ENCODE data around the gene C1QTNF4. TPM values are rescaled to one million over a fixed set of nuclear protein-coding genes. Genes with fewer than 3 reads are reported as not detected.
A peak's percentile ranks its signal among the peaks of the same experiment; 100 is the strongest.
"Not testable (repeated sequence)": the region's sequence is repeated elsewhere in the genome, so short reads cannot be mapped to it uniquely, and the experiment has no call there.

C1QTNF4 gene
- total RNA-seq = under 1 TPM in 3 of 4 donors, not detected in 1; 0.35 to 0.57 (median 0.41) TPM

DNA sequence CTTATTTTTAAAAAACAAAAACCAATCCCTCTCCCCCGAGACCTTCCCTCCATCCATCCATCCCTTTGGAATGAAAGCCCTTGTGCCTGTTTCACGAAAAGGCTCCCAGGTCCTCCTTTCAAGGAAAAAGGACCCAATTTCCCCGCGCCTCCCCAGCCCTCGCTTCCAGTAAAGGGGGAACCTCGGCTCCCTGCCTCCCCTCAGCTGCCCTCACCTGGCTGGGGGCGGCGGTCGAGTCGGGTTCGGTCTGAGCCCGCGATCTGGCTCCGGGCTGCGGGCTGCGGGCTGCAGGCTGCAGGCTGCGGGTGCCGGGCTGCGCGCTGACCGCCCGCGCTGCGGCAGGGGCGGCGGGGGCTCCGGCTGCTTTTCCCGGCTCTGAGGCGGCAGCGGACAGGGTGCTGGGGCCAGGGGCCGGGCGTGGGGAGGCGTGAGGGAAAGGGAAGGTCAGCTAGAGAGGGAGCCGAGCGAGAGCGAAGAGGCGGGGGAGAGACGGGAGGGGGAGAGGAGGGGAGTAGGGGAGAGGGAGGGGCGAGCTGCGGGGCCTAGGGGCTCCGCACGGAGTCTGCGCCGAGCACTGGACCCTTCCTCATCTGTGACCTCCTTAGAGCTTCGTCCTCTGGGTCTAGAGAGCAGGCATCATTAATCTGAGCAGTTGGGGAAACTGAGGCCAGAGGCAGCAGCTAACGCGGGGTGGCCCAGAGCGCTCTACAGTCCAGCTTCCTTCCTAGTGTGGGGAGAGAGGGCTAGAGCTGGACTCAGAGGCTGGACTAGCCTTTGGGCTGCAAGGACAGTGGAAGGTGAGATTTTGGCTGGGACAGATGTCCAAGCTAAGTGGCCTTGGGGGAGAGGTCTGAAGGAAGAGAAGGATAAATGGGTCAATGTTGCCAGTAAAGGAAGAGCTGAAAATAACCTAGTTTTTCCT lies at the start of gene C1QTNF4:
C1QTNF4 (minus strand) TSS at position 478 of the 922 bp plus-strand sequence. CDS start 3,601 bp downstream, outside the sequence.
- peaks cover 0 to 72% (median 8%) of the 10 kb centered on the region in 4 donors for H3K27me3 ChIP-seq
- TF ChIP-seq POLR2A (IDR thresholded peaks at IDR 0.05) = no peak
- TF ChIP-seq, protein P1, sequence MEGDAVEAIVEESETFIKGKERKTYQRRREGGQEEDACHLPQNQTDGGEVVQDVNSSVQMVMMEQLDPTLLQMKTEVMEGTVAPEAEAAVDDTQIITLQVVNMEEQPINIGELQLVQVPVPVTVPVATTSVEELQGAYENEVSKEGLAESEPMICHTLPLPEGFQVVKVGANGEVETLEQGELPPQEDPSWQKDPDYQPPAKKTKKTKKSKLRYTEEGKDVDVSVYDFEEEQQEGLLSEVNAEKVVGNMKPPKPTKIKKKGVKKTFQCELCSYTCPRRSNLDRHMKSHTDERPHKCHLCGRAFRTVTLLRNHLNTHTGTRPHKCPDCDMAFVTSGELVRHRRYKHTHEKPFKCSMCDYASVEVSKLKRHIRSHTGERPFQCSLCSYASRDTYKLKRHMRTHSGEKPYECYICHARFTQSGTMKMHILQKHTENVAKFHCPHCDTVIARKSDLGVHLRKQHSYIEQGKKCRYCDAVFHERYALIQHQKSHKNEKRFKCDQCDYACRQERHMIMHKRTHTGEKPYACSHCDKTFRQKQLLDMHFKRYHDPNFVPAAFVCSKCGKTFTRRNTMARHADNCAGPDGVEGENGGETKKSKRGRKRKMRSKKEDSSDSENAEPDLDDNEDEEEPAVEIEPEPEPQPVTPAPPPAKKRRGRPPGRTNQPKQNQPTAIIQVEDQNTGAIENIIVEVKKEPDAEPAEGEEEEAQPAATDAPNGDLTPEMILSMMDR (IDR thresholded peaks at IDR 0.05) = no peak
- H3K36me3 ChIP-seq = no peaks in the 10 kb centered on the region
- H3K9me3 ChIP-seq = peaks cover 0 to 4% (median 0%) of the 10 kb centered on the region in 3 donors
- peak within 1 kb of the TSS in 2 of 4 donors; percentile 35 to 57 for H3K4me3 ChIP-seq
- H3K4me1 ChIP-seq = peaks cover 6 to 29% (median 7%) of the 10 kb centered on the region in 3 donors
- intact Hi-C loops (cut with DNase I) = no loop called here
- no peak within 1 kb of the TSS for H3K27ac ChIP-seq
- 8 to 15% methylated on average over 15 to 19 of the region's 48 CpGs for WGBS, 2 donors
- DNase-seq = no peak

DNA sequence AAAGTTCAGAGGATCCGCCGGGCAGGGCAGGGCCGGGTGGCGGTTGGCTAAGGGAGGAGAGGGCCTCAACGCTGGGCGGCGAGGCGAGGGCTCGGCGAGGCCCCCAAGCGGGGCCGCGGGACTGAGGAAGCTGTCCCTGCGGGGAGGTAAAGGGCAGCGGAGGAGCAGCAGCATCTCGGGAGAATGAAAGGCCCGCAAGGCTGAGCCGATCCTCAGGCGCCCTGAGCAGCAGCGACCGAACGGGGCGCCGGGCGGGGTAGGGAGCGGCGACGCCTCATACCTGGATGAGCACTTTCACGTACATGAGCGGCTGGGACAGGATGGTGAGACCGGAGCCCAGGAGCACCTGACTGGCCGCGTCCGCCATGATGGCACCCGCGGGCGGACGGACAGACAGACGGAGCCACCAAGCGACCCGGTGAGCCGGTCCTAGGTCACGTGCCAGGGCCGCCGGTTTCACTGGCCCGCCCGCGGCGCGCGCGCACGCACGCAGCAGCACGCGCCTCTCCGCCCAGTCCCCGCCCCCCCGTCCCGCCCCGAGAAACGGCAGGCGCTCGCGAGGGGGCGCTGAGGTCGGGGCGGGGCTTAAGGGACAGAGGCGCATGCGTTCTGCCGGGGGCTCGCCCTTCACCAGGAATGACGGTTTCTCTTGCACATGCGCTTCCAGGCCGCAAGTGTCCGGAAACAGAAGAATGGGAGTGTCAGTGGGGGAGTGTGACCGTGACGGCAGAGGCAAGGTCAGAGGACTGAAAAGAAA lies 48.1 kb upstream of the C1QTNF4 start, which contains the start of gene MTCH2:
MTCH2 (minus strand) TSS at position 461 of the 757 bp plus-strand sequence; CDS start at position 367, 94 bp downstream.
- intact Hi-C loops (cut with DNase I) = no loop called here
- peak; percentile 72 for DNase-seq
- H3K27me3 ChIP-seq = no peaks in the 10 kb centered on the region
- WGBS, 2 donors = 0 to 3% methylated on average over 5 to 18 of the region's 78 CpGs
- TF ChIP-seq, protein P1 (IDR thresholded peaks at IDR 0.05) = peak; percentile 15 to 65 (median 37)
- TF ChIP-seq POLR2A (IDR thresholded peaks at IDR 0.05) = peak in 3 of 4 donors; percentile 64 to 85 (median 69)
- H3K27ac ChIP-seq = peak within 1 kb of the TSS; percentile 95 to 99 (median 95)
- H3K4me1 ChIP-seq = peaks cover 6 to 24% (median 16%) of the 10 kb centered on the region in 3 donors
- H3K9me3 ChIP-seq = no peaks in the 10 kb centered on the region
- H3K36me3 ChIP-seq = peaks cover 0 to 24% (median 2%) of the 10 kb centered on the region in 3 donors
- peak within 1 kb of the TSS; percentile 69 to 97 (median 80) for H3K4me3 ChIP-seq

DNA sequence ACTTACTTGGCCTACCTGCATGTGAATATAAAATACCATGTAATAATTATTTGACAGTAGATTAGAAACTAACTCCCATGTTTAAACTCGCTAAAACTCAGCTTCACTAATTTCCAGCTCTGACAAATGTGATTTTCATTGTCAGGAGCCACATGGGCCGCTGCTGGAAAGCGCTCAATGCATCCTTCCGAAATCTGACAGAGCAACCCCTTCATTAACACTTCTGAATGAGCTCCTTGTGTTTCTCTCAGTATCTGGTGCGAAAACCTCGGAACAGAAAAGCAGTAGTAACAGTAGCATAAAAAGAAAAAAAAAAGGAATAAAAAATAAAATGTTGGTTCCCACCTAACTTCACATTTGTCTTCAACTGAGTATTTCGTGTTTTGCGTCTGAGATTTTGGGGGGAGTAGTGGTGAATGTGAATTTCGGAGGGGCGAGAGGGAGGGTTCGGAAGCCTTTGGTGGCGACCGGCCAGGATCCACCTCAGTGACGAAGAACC lies 47.4 kb upstream of the C1QTNF4 start:
- no peak for DNase-seq
- peak overlapping the region; percentile 69 to 97 (median 80) for H3K4me3 ChIP-seq
- peak overlapping the region; percentile 95 to 99 (median 95) for H3K27ac ChIP-seq
- intact Hi-C loops (cut with DNase I) = no loop called here
- H3K9me3 ChIP-seq = no peaks in the 10 kb centered on the region
- TF ChIP-seq POLR2A (IDR thresholded peaks at IDR 0.05) = no peak
- TF ChIP-seq, protein P1 (IDR thresholded peaks at IDR 0.05) = no peak
- H3K27me3 ChIP-seq = no peaks in the 10 kb centered on the region
- WGBS, 2 donors = 7 to 8% methylated on average over 12 to 13 of the region's 14 CpGs
- H3K4me1 ChIP-seq = peaks cover 6 to 24% (median 16%) of the 10 kb centered on the region in 3 donors
- peaks cover 0 to 30% (median 5%) of the 10 kb centered on the region in 3 donors for H3K36me3 ChIP-seq

DNA sequence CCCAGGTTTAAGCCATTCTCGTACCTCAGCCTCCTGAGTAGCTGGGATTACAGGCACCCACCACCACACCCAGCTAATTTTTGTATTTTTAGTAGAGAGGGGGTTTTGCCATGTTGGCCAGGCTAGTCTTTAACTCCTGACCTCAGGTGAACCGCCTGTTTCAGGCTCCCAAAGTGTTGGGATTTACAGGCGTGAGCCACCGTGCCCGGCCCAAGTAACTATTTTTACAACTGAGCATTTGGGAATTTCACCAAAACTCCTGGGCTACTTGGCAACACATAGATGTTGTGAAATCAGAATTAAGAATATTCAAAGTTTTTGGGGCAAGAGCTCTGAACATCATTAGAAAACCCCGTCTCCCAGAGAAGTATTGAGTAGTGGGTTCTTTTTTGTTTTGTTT lies 46.3 kb upstream of the C1QTNF4 start:
- H3K27ac ChIP-seq; intact Hi-C loops (cut with DNase I); H3K9me3 ChIP-seq; H3K27me3 ChIP-seq; H3K4me3 ChIP-seq; DNase-seq: not testable (repeated sequence)
- 71 to 76% methylated on average over 5 to 6 of the region's 6 CpGs for WGBS, 2 donors
- peaks cover 0 to 41% (median 5%) of the 10 kb centered on the region in 3 donors for H3K36me3 ChIP-seq
- H3K4me1 ChIP-seq = peaks cover 6 to 24% (median 16%) of the 10 kb centered on the region in 3 donors

DNA sequence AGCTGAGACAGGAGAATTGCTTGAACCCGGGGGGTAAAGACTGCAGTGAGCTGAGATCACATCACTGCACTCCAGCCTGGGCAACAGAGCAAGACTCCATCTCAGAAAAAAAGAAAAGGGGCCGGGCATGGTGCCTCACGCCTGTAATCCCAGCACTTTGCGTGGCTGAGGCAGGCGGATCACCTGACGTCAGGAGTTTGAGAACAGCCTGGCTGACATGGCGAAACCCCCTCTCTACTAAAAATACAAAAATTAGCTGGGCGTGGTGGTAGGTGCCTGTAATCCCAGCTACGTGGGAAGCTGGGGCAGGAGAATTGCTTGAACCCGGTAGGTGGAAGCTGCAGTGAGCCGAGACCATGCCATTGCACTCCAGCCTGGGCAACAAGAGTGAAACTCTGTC lies 42.1 kb upstream of the C1QTNF4 start:
- not testable (repeated sequence) for H3K9me3 ChIP-seq

More for the DNA sequence above, 42.1 kb upstream of the C1QTNF4 start:
- H3K4me3 ChIP-seq; H3K27ac ChIP-seq; intact Hi-C loops (cut with DNase I); DNase-seq; H3K27me3 ChIP-seq: not testable (repeated sequence)
- WGBS, 2 donors = 92 to 96% methylated on average over 11 of the region's 11 CpGs
- H3K36me3 ChIP-seq = peaks cover 6 to 83% (median 24%) of the 10 kb centered on the region in 3 donors
- peaks cover 6 to 13% (median 12%) of the 10 kb centered on the region in 3 donors for H3K4me1 ChIP-seq
